WTC11 (cell line): ENCODE data around the gene CADM4.

ENCODE experiments used
- CREB1 ChIP-seq: sonication (generic); formaldehyde crosslinking; IDR thresholded peaks from 2 replicates; pipeline ENCODE4 v1.8.0; 2023; ENCODE audit warnings: mild to moderate bottlenecking, missing genetic modification reagents
- IRF1 ChIP-seq: sonication (generic); formaldehyde crosslinking; IDR thresholded peaks from 2 replicates; pipeline ENCODE4 v1.8.0; 2023; ENCODE audit warnings: missing genetic modification reagents
- SMAD3 ChIP-seq: sonication (generic); formaldehyde crosslinking; IDR thresholded peaks from 2 replicates; pipeline ENCODE4 v1.8.0; 2022; ENCODE audit warnings: missing genetic modification reagents, mild to moderate bottlenecking, borderline replicate concordance
- SP1 ChIP-seq: sonication (generic); formaldehyde crosslinking; conservative IDR thresholded peaks from 2 replicates; pipeline ENCODE4 v1.8.1; 2022; ENCODE audit warnings: missing genetic modification reagents
- TEAD4 ChIP-seq: sonication (generic); formaldehyde crosslinking; IDR thresholded peaks from 2 replicates; pipeline ENCODE4 v1.8.0; 2022; ENCODE audit warnings: mild to moderate bottlenecking, missing genetic modification reagents
- USF1 ChIP-seq: sonication (generic); formaldehyde crosslinking; IDR thresholded peaks from 2 replicates; pipeline ENCODE4 v1.8.0; 2022; ENCODE audit warnings: mild to moderate bottlenecking, missing genetic modification reagents
- USF2 ChIP-seq: sonication (generic); formaldehyde crosslinking; IDR thresholded peaks from 2 replicates; pipeline ENCODE4 v1.8.1; 2023; ENCODE audit warnings: mild to moderate bottlenecking, missing genetic modification reagents, moderate library complexity
- ZNF232 ChIP-seq: sonication (generic); formaldehyde crosslinking; IDR thresholded peaks from 2 replicates; pipeline ENCODE4 v1.8.0; 2022; ENCODE audit warnings: mild to moderate bottlenecking, missing genetic modification reagents
- ZNF423 ChIP-seq: fragments of 250-450 bp; sonication (Bioruptor Pico); IDR thresholded peaks from 2 replicates; pipeline ENCODE4 v2.1.2; 2022; ENCODE audit warnings: mild to moderate bottlenecking, moderate library complexity
- TF ChIP-seq, protein P1 (sequence below): fragments of 200-600 bp; IDR thresholded peaks from 2 replicates; pipeline ENCODE4 v1.8.0; 2022; ENCODE audit warnings: antibody characterized with exemption
- TF ChIP-seq, protein P2 (sequence below): sonication (generic); formaldehyde crosslinking; IDR thresholded peaks from 2 replicates; pipeline ENCODE4 v1.8.1; 2022; ENCODE audit warnings: low read depth, mild to moderate bottlenecking, moderate library complexity, missing genetic modification reagents, borderline replicate concordance
- TF ChIP-seq, protein P3 (sequence below): sonication (generic); formaldehyde crosslinking; IDR thresholded peaks from 2 replicates; pipeline ENCODE4 v1.8.0; 2022; ENCODE audit warnings: mild to moderate bottlenecking, missing genetic modification reagents

DNA sequence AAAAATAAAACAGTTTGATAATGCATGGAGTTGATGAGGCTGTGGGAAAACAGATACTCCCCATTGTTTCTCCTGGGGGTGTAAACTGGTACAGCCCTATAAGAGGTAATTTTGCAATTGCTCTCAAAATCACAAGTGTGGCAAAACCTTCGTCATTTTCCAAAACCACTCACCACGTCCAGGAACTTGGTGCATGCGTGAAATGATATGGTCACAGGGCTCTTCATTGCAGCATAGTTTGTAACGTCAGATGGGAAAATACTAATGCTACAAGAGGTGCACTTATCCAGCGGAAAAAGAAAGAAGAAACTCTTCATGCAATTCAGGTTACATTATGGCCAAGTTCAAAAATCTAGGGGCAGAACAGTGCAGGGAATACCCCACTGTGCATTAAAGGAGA is 42.2 kb upstream of the CADM4 start:
- TF ChIP-seq, protein P1, sequence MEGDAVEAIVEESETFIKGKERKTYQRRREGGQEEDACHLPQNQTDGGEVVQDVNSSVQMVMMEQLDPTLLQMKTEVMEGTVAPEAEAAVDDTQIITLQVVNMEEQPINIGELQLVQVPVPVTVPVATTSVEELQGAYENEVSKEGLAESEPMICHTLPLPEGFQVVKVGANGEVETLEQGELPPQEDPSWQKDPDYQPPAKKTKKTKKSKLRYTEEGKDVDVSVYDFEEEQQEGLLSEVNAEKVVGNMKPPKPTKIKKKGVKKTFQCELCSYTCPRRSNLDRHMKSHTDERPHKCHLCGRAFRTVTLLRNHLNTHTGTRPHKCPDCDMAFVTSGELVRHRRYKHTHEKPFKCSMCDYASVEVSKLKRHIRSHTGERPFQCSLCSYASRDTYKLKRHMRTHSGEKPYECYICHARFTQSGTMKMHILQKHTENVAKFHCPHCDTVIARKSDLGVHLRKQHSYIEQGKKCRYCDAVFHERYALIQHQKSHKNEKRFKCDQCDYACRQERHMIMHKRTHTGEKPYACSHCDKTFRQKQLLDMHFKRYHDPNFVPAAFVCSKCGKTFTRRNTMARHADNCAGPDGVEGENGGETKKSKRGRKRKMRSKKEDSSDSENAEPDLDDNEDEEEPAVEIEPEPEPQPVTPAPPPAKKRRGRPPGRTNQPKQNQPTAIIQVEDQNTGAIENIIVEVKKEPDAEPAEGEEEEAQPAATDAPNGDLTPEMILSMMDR = no peak
- TF ChIP-seq USF1 (no peak), IRF1 (CRISPR knock-in tag) (no peak), SP1 (CRISPR knock-in tag) (no peak), CREB1 (CRISPR knock-in tag) (no peak), USF2 (CRISPR knock-in tag) (no peak), ZNF232 (no peak), SMAD3 (CRISPR knock-in tag) (no peak), TEAD4 (no peak), ZNF423 (CRISPR knock-in tag) (no peak)
- TF ChIP-seq, protein P2, sequence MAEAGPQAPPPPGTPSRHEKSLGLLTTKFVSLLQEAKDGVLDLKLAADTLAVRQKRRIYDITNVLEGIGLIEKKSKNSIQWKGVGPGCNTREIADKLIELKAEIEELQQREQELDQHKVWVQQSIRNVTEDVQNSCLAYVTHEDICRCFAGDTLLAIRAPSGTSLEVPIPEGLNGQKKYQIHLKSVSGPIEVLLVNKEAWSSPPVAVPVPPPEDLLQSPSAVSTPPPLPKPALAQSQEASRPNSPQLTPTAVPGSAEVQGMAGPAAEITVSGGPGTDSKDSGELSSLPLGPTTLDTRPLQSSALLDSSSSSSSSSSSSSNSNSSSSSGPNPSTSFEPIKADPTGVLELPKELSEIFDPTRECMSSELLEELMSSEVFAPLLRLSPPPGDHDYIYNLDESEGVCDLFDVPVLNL = no peak
- TF ChIP-seq, protein P3, sequence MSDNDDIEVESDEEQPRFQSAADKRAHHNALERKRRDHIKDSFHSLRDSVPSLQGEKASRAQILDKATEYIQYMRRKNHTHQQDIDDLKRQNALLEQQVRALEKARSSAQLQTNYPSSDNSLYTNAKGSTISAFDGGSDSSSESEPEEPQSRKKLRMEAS (CRISPR knock-in tag) = no peak
